HG03066 (cell line): ENCODE results near the gene ROBO2.

Source experiments
- ATAC-seq: cut with Tn5 transposase; IDR thresholded peaks from one replicate; pipeline ENCODE4 v1.9.1; 2021; ENCODE audit warnings: low read depth; ENCODE audit not compliant: unreplicated experiment

The ROBO2 gene, protein sequence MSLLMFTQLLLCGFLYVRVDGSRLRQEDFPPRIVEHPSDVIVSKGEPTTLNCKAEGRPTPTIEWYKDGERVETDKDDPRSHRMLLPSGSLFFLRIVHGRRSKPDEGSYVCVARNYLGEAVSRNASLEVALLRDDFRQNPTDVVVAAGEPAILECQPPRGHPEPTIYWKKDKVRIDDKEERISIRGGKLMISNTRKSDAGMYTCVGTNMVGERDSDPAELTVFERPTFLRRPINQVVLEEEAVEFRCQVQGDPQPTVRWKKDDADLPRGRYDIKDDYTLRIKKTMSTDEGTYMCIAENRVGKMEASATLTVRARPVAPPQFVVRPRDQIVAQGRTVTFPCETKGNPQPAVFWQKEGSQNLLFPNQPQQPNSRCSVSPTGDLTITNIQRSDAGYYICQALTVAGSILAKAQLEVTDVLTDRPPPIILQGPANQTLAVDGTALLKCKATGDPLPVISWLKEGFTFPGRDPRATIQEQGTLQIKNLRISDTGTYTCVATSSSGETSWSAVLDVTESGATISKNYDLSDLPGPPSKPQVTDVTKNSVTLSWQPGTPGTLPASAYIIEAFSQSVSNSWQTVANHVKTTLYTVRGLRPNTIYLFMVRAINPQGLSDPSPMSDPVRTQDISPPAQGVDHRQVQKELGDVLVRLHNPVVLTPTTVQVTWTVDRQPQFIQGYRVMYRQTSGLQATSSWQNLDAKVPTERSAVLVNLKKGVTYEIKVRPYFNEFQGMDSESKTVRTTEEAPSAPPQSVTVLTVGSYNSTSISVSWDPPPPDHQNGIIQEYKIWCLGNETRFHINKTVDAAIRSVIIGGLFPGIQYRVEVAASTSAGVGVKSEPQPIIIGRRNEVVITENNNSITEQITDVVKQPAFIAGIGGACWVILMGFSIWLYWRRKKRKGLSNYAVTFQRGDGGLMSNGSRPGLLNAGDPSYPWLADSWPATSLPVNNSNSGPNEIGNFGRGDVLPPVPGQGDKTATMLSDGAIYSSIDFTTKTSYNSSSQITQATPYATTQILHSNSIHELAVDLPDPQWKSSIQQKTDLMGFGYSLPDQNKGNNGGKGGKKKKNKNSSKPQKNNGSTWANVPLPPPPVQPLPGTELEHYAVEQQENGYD (N-terminal part only)

DNA sequence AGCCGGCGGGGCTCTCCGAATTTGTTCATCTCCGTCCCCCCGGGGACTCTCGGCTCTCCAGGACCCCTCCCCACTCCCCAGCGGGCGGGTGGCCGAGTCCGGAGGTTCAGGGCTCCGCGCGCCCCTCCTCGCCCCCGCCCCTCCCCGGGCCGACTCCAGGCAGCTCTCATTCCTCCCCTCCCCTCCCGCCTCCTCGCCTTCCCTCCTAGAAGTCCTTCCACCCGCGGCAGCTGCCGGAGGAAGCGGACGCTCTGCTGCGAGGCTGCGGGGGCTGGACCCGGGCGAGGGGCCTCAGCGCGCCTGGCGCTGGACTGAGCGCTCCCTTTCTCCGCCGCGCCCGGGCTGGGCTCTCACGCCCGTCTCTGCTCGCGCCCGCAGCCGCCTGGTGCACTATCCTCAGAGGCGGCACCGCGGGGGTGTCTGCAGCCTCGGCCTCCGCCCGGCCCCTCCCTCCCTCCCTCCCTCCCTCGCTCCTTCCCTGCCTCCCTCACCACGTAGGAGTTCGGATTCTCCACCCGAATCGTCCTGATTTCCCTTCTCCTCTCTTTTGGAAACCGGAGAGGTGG is at the start of gene ROBO2:
TSS of gene ROBO2 (plus strand) at position 494 of the 566 bp plus-strand sequence. CDS start 687 bp downstream, outside the sequence.
- no peak for ATAC-seq

DNA sequence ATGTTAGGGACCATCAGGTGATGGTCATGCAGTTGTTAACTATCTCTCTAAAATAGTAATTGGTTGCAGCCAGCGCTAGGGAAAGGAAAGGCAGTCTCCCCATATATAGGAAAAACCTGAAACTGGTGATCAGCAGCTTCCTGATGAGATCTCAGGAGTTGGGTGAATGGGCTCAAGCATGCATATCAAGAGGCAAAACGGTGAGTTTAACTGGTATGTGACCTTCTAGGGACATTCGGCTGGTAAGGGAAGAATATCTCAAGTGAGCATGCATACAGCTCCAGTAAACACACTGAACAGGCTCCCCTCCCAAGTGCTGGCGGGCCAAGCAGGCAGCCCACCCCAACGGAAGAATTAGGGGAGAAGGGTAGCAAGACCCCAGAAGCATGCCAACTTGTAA is 49.3 kb upstream of the ROBO2 start:
- no peak for ATAC-seq

GRCh38 chr3:76991165-76991564 is 48.7 kb upstream of the ROBO2 start:
- ATAC-seq = no peak

DNA sequence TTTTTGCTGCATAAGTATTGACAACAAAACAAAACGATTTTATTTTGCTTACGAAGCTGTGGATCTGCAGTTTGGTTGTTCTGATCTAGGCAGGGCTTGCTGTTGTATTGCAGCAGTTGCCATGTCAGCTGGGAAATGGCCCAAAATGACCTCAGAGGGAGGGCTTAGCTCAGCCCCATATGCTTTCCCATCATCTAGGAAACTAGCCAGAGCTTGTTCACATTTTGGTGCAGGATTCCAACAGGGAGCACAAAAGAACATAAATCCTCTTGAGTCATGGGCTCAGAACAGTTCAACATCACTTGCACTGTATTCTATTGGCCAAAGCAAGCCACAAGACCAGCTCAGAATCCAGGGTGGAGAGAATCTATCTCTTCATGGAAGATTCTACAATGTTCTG is 42.2 kb upstream of the ROBO2 start:
- ATAC-seq = no peak

- no peak for ATAC-seq
These were observed 41.3 kb upstream of the ROBO2 start for GRCh38 chr3:76998555-76998954.

DNA sequence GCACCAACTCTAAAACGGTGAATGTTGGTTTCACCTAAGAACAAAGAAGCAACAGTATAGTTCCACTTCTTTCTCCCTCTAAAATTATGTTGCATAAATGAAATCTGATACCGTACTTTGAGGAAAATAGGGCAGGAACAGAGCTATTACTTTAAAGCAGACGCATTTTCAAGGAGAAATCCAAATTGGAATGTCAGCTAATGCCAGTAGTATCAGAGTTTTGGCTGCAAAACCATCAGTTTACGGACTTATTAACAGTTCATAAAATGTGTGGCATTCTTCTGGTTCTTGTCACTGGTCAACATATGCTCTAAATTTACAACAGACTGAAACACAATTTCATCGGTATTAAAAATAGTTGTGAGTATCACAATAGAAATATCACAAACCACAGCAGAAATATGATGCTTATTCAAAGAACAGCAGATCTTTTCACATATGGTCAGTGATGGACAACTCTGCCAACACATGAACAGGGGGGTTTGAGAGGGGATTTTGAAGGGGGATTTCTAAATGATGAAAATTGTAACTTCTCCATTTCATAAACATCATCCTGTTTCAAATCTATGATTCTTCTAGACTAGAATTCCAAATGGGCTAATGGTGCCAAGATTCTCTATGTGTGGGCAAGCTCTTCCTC is 38.7 kb upstream of the ROBO2 start:
- no peak for ATAC-seq

DNA sequence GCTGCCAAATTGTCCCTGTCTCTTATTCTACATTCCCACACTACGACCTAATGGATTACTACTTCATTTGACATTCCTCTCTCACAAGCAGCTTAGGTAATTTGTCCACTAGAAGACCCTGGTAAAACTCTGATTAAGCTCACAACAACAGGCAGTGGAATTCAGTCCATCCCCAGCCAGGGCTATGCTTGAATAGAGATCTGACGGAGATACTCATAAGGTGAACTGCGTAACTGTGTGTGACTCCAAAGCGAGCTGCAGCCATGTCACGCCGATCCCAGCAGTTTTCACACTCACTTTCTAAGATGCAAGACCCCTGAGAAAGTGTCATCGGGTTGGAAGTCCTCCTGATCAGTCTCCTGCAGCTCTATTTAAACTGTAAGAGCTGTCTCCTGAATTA is 25.7 kb upstream of the ROBO2 start:
- ATAC-seq = no peak

GRCh38 chr3:77025471-77025870 is 14.4 kb upstream of the ROBO2 start:
- ATAC-seq = no peak

DNA sequence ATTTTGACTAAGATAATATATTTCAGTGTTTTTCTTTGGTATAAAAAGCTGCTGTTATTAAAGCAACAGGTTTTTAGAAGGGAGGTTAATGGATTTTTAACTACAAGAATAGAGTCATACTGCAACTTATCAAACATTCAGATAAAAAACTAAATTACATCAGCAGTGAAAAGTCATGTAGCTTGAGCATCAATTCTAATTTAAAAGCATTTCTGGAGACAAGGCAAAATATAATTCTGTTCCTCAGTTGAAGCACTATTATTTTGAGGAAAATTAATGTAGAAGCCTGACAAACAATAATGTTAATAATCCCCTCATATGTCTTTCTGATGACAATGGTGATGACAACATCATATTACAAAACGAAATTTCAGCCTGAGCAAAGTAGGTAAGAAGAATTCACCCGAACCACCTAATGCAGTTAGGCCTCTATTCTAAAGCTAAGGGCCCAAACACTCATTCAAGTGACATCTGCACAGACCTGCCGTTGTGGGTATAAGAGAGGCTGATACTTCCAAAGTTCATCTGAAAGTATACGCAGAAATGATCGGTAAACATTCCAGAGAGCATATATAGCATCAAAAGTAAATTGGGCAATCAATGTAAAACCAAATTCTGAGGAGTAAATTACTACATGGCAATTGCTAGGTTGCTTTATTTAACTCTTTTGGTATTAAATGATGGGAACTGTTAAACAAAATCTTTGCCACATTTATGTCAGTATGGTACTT is 12.8 kb upstream of the ROBO2 start:
- no peak for ATAC-seq

GRCh38 chr3:77028005-77028404 is 11.9 kb upstream of the ROBO2 start:
- no peak for ATAC-seq

GRCh38 chr3:77038468-77038929 is 1.4 kb upstream of the ROBO2 start:
- ATAC-seq = no peak

DNA sequence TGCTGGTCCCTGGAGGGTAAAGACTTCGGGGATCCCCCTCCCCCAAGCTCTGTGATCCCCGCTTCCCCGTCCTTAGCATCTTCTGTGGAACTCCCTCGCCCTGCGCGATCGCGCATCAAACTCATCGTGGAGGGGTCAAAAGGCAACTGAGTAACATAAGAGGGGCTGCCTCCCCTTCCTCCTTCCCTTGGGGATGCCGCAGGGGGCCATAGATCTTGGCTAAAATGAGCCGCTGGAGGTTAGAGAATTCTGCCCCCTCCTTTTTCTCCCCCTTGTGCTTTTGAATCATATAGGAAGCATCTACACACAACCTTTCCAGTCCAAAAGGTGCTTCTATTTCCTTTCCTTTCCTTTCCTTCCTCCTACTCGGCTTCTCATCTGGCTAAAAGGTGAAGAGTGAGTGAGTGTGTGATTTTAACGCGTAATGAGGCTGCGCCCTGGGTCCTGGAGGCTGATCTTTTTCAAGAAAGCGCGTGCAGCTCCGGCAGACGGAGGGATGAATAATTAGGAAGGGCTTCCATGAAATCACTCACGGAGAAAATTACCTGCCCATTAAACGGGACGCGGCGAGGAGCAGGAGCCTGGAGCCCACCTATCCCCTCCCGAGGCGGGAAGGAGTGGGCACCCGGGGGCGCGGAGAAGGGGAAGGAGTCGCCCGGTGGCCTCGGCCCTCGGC is 831 bp upstream of the ROBO2 start:
- no peak for ATAC-seq

GRCh38 chr3:77040216-77040615 is 317 bp downstream of the ROBO2 start:
- no peak for ATAC-seq

GRCh38 chr3:77040926-77041722 is 1.2 kb downstream of the ROBO2 start:
- no peak for ATAC-seq

DNA sequence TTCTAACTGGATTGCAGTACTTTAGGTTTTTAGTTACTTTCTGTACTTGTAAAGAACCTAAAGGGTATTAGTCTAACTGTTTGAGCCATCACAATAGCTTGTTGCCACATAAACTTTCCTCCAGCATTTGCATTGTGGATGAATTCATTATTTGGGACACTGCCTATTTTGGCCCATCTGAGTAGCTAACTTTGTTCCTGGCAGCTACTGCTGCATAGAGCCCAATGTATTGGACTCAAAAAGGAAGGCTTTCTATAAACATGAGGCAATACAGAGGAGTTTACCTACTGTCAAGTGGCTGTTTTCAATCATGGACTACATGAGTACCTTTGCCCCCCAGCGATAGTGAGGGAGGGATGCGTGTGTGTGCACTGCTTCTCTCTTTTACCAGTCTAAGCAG is 1.9 kb downstream of the ROBO2 start:
- ATAC-seq = no peak

DNA sequence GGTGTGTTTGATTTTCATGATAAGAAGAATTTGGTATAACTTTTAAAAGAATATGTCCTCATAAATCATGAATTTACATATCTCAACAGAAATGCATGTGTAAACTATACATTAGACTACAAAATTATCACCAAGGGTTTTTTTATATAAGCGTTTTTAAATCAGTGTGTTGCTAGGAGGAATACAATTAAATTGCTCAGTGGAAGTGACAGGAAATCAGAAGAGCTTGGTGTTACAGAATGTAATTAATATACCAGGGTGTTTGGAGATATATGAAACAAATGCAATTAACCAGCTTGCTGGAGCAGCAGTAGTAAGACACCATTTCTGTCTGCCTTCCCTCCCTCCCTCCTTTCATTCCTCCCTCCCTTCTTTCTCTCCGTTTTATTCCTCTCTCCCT is 2.4 kb downstream of the ROBO2 start:
- no peak for ATAC-seq

- ATAC-seq = no peak
These were observed 3.0 kb downstream of the ROBO2 start for GRCh38 chr3:77042882-77043281.

- ATAC-seq = no peak
These were observed 5.8 kb downstream of the ROBO2 start for GRCh38 chr3:77045686-77046085.
